HEK293T (cell line): ENCODE data around the gene TOB2.
"Not testable (repeated sequence)": the region's sequence is repeated elsewhere in the genome, so short reads cannot be mapped to it uniquely, and the experiment has no call there.

ENCODE experiments used
- CTCF ChIA-PET: fragments of 350-600 bp; formaldehyde crosslinking; extraction: SDS; loops from one replicate; lab custom pipeline; 2021; ENCODE audit warnings: antibody characterized with exemption, inconsistent platforms; lab: Yijun Ruan, JAX
- POLR2A ChIA-PET: fragments of 350-600 bp; formaldehyde crosslinking; extraction: SDS; loops from one replicate; lab custom pipeline; 2020; ENCODE audit warnings: antibody characterized with exemption, inconsistent platforms; lab: Yijun Ruan, JAX
- DNase-seq: peaks from one replicate; pipeline ENCODE4 v3.0.0; 2012; ENCODE audit warnings: mixed read lengths; ENCODE audit errors: extremely low spot score
- ARNT ChIP-seq: fragments of 450-650 bp; IDR thresholded peaks from 2 replicates; pipeline ENCODE4 v1.6.1; 2017; ENCODE audit warnings: mild to moderate bottlenecking
- BHLHE40 ChIP-seq: fragments of 450-650 bp; IDR thresholded peaks from 2 replicates; pipeline ENCODE4 v1.6.1; 2016; ENCODE audit warnings: mild to moderate bottlenecking, moderate library complexity, borderline replicate concordance
- CTBP1 ChIP-seq: fragments of 450-650 bp; IDR thresholded peaks from 2 replicates; pipeline ENCODE4 v1.6.1; 2016; ENCODE audit warnings: borderline replicate concordance
- ELF4 ChIP-seq: fragments of 450-650 bp; IDR thresholded peaks from 2 replicates; pipeline ENCODE4 v1.6.1; 2017; ENCODE audit warnings: antibody characterized with exemption
- FOXA1 ChIP-seq: fragments of 450-650 bp; IDR thresholded peaks from 2 replicates; pipeline ENCODE4 v1.6.1; 2016; ENCODE audit warnings: mild to moderate bottlenecking
- FOXK2 ChIP-seq: fragments of 450-650 bp; IDR thresholded peaks from 2 replicates; pipeline ENCODE4 v1.6.1; 2016; ENCODE audit warnings: mild to moderate bottlenecking
- FOXM1 ChIP-seq: fragments of 450-650 bp; IDR thresholded peaks from 2 replicates; pipeline ENCODE4 v1.6.1; 2017; ENCODE audit warnings: mild to moderate bottlenecking, borderline replicate concordance
- HDGF ChIP-seq: fragments of 450-650 bp; IDR thresholded peaks from 2 replicates; pipeline ENCODE4 v1.6.1; 2017; ENCODE audit warnings: antibody characterized with exemption, borderline replicate concordance
- L3MBTL2 ChIP-seq: fragments of 450-650 bp; conservative IDR thresholded peaks from 2 replicates; pipeline ENCODE4 v1.6.1; 2016; ENCODE audit warnings: mild to moderate bottlenecking
- LEF1 ChIP-seq: fragments of 450-650 bp; IDR thresholded peaks from 2 replicates; pipeline ENCODE4 v1.6.1; 2017; ENCODE audit warnings: mild to moderate bottlenecking, borderline replicate concordance
- NFRKB ChIP-seq: fragments of 450-650 bp; IDR thresholded peaks from 2 replicates; pipeline ENCODE4 v1.6.1; 2016; ENCODE audit warnings: mild to moderate bottlenecking, moderate library complexity
- SP1 ChIP-seq: fragments of 450-650 bp; IDR thresholded peaks from 2 replicates; pipeline ENCODE4 v1.6.1; 2017
- SUZ12 ChIP-seq: fragments of 450-650 bp; IDR thresholded peaks from 2 replicates; pipeline ENCODE4 v1.6.1; 2016; ENCODE audit warnings: mild to moderate bottlenecking
- TARDBP ChIP-seq: fragments of 450-650 bp; IDR thresholded peaks from 2 replicates; pipeline ENCODE4 v1.6.1; 2016
- ZNF384 ChIP-seq: fragments of 450-650 bp; IDR thresholded peaks from 2 replicates; pipeline ENCODE4 v1.6.1; 2016
- TF ChIP-seq, protein P1 (sequence below): fragments of 450-650 bp; IDR thresholded peaks from 2 replicates; pipeline ENCODE4 v1.6.1; 2016

The TOB2 gene

DNA sequence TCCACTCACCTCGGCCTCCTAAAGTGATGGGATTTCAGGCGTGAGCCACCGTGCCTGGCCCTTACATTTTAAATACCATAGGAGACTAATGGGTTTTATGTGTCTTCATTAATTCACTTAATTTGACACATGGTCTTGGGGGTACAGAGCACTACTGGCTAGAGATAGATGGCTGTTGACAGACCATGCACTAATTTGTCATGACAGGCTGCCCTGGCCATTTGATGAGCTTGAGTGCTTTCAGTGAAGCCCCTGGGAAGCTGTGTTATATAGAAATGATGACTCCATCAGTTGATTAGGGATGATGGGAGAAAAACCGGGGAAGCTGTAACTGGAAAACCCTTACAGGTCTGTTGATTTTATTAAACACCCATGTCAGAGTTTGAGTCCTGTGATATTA lies 15.3 kb upstream of the TOB2 start:
- ChIA-PET CTCF (no interaction called here), POLR2A (interaction anchor here (1.4 to 2.1 kb wide), 4 partner anchors 13 to 50 kb away, joined by 5 to 13 read pairs (median 6); partner anchors contain the start of gene TOB2)
- no peak for TF ChIP-seq ELF4
- TF ChIP-seq BHLHE40, result no peak
- no peak for TF ChIP-seq LEF1
- TF ChIP-seq SUZ12, result no peak
- TF ChIP-seq NFRKB, result no peak
- no peak for TF ChIP-seq FOXA1
- no peak for TF ChIP-seq CTBP1
- no peak for TF ChIP-seq TARDBP
- no peak for TF ChIP-seq ARNT
- TF ChIP-seq, protein P1, sequence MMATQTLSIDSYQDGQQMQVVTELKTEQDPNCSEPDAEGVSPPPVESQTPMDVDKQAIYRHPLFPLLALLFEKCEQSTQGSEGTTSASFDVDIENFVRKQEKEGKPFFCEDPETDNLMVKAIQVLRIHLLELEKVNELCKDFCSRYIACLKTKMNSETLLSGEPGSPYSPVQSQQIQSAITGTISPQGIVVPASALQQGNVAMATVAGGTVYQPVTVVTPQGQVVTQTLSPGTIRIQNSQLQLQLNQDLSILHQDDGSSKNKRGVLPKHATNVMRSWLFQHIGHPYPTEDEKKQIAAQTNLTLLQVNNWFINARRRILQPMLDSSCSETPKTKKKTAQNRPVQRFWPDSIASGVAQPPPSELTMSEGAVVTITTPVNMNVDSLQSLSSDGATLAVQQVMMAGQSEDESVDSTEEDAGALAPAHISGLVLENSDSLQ, result no peak
- no peak for TF ChIP-seq L3MBTL2
- TF ChIP-seq FOXM1, result no peak
- TF ChIP-seq ZNF384, result no peak
- TF ChIP-seq FOXK2, result no peak
- no peak for TF ChIP-seq HDGF
- DNase-seq, result no peak

DNA sequence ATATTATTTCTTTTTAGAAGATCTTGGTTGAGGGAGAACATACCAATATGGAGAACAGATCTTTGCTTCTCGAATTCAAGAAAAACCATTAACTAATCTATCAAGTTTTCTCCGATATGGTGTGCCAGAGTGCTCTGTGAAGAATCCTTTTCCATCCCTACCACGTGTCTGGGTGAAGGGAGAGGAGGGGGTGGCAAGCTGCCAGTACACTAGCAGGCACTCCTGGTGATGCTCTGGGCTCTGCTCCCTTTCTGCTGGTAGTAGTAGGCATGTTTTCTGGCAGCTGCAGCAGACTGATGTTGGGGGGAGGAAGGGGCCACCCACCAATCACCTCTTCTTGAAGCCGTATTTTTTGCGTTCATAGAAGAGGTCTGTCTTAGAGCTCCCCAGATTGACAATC lies 13.5 kb upstream of the TOB2 start:
- ChIA-PET CTCF (interaction anchor here (0.6 kb wide), 1 partner anchor 40 kb away, joined by 3 read pairs; no protein-coding TSS in a partner anchor), POLR2A (interaction anchor here (1.3 to 5.6 kb wide), 5 partner anchors 8 to 14 kb away, joined by 4 to 41 read pairs (median 9); partner anchors contain the start of genes ACO2, PHF5A and TOB2)
- DNase-seq, result not testable (repeated sequence)

DNA sequence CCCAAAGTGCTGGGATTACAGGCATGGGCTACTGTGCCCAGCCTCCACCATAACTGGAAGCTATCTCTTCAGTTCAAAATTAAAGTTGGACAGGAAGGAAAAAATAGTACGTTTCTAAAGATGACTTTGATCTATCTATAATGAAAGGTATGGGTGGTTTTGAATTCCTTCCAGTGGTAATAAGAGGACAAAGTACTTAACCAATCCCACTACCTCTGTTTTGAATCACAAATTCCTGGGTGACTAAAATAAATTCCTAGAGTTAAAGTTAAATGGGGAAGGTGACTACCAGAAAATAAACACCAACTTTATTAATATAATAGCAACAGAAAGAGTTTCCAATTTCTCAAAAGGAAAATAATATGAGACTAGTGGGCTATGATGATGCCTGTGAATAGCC lies 12.8 kb upstream of the TOB2 start:
- no peak for TF ChIP-seq L3MBTL2
- TF ChIP-seq FOXA1, result no peak
- no peak for TF ChIP-seq CTBP1
- TF ChIP-seq ZNF384, result no peak
- TF ChIP-seq FOXM1, result no peak
- TF ChIP-seq NFRKB, result no peak
- TF ChIP-seq HDGF, result no peak
- no peak for TF ChIP-seq ARNT
- no peak for TF ChIP-seq FOXK2
- no peak for TF ChIP-seq SUZ12
- TF ChIP-seq, protein P1, result no peak
- TF ChIP-seq BHLHE40, result no peak
- no peak for TF ChIP-seq ELF4
- no peak for TF ChIP-seq LEF1
- no peak for TF ChIP-seq SP1
- no peak for DNase-seq
- CTCF ChIA-PET, result no interaction called here
- POLR2A ChIA-PET, result interaction anchor here (1.3 to 5.6 kb wide), 3 partner anchors 9 to 14 kb away, joined by 4 to 41 read pairs (median 19); partner anchors contain the start of genes ACO2, PHF5A and TOB2

DNA sequence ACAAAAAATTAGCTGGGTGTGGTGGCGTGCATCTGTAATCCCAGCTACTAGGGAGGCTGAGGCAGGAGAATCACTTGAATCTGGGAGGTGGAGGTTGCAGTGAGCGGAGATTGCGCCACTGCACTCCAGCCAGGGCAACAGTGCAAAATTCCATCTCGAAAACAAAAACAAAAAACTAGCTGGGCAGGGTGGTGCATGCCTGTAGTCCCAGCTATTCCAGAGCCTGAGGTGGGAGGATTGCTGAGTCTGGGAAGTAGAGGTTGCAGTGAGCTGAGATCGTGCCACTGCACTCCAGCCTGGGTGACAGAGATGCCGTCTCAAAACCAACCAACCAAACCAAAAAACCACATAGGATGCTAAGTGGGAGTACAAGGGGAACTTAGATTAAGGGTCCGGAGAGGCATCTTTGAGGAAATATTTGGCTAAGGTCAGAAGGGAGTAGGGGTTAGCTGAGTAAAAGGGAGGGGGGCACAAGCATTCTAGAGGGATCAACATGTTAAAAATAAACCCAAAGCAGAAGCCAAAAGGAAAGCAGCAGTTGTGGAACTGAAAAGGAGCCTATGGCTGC lies 11.6 kb upstream of the TOB2 start:
- TF ChIP-seq SUZ12 (no peak), FOXA1 (no peak), NFRKB (no peak), FOXK2 (no peak), TARDBP (no peak)
- no peak for DNase-seq
- POLR2A ChIA-PET, result interaction anchor here (3.2 to 5.6 kb wide), 2 partner anchors 10 to 13 kb away, joined by 19 to 41 read pairs; partner anchors contain the start of genes ACO2, PHF5A and TOB2
- CTCF ChIA-PET, result no interaction called here

DNA sequence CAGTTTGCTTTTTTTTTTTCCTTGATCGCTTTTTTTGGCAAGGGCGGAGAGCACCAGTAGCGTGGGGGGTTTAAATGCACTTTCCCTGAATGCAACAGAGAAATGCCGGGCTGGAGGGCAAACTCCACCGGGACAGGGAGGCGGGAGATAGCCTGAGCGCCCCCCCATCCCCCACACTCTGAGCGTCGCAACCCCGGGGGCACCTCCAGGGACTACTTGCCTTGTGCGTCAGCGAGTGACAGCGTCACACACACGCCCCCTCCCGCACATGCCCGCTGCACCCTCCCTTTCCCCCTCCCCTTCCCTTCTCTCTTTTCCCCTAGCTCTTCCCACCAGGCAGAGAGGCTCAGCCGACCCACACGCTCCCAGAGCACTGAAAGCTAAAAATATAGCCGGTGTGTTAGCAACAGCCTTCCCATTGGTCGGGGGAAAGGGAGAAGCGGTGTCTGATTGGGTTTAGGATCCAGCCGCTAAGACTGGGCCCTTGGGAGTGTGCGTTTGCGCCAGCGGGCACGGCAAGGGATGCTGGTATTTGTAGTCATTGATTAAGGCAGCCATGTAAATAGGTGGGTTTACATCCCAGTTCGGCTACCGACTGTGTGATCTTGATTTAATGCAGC lies 1.7 kb upstream of the TOB2 start:
- peak; percentile 91 for DNase-seq
- no peak for TF ChIP-seq ELF4
- no peak for TF ChIP-seq HDGF
- TF ChIP-seq SP1, result no peak
- no peak for TF ChIP-seq ARNT
- peak; percentile 71 for TF ChIP-seq ZNF384
- TF ChIP-seq L3MBTL2, result no peak
- TF ChIP-seq, protein P1, result peak; percentile 80
- peak; percentile 29; the same call in 1 of the 2 replicates for TF ChIP-seq FOXM1
- CTCF ChIA-PET, result interaction anchor here (0.6 to 0.9 kb wide), 3 partner anchors 45 to 219 kb away, joined by 4 to 7 read pairs (median 5); no protein-coding TSS in a partner anchor
- POLR2A ChIA-PET, result interaction anchor here (0.6 to 7.8 kb wide), 23 partner anchors 11 to 1092 kb away, joined by 3 to 148 read pairs (median 4); partner anchors contain the start of genes ACO2, CCDC134, PHF5A and PMM1
